Stimulated activated CD4-positive, alpha-beta T cell treated with anti-CD3 and anti-CD28 coated beads, TNF-alpha, amount 100 ng/mL, for 4 hours (primary cell): ENCODE measurements around the gene FAM131A.

Experiments
- DNase-seq, 3 experiments: peaks; one replicate each; pipeline ENCODE4 v3.0.0-alpha.2; 2020; ENCODE audit warnings: low read depth in 3 of 3

FAM131A gene

DNA sequence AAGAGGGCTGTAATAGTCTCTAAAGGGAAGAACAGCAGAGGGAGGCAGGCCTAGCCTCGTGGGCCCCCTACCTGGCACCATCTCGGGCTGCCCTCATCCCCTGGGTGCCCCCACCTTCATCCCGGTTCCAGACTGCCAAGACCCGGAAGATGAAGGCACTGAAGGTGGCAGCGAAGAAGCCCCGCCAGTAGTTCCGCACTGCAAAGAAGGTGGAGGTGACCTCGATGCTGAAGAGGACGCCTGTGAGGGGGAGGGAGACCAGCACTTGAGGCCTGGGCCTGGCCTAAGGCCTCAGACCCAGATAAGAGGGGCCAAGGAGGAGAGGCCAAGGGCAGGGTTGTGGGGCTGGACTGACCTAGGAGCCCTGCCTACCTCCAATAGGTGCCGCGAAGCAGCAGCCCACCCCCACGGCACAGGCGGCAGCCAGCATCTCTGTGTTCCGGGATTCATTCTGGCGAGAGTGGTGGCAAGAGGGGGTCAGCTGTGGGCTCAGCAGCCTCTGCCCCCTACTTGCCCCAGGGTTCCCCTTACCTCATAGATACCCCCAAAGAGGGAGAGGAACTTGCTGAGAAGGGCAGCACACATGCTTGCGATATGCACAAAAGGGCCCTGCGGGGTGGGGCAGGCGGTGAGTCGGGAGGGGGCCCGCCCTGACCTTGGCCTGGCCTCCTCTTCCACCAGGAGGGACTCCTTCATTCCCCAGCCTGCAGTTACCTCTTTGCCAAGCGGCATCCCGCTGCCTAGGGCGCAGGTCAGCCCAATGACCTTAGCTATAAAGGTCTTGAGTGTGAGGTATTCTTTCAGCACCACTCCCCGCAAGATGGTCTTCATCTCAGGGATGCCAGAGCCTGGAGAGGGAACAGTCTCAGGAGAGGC, 20.1 kb downstream of the FAM131A start:
- DNase-seq, result no peak

DNA sequence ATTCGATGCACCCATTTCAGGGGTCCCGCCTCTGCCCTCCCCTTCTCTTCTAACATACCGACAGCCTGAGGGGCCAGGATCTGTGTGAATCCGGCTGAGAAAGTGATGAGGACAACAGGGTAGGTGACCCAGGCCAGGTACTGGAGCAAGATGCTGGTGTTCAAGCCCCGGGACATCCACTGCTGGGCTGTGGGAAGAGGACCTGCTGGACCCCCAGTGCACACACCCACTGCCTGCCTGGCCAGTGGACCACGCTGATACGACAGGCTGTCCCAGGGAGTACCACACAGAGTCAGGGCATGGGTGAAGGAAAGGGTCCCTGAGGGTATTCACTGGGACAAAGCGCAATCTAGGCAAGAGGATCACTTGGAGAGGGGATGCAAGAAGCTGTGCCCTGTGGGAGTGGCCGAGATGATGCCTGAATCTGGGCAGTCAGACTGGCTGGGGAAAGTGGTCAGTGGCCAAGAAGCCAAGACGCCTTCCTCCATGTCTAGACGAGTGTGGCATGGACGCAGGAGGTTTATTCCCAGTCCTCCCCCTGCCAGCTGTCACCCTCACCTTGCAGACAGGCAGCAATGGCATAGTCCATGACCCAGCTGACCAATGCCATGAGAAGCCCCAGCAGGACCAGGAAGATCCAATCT, 20.8 kb downstream of the FAM131A start:
- no peak for DNase-seq

DNA sequence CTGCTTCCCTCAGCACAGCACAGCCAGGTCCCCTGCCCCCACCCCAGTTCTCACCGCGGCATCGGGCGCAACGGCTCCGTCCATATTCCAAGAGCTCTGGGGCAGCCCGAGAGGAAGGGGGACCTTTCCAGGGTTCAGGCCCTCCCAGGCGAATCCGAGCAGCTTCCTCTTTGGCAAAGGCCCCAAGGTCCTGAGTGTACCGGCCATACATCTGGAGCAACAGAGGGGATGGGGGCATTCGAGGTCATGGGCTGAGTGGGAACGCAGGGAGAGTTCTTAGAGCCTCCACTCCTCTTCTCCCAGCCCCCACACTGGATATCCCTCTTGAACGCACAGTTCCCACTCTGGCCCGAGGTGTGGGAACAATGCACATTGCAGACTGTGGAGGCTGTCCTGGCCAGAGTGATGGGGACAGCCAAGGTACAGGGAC, 21.5 kb downstream of the FAM131A start:
- no peak for DNase-seq

DNA sequence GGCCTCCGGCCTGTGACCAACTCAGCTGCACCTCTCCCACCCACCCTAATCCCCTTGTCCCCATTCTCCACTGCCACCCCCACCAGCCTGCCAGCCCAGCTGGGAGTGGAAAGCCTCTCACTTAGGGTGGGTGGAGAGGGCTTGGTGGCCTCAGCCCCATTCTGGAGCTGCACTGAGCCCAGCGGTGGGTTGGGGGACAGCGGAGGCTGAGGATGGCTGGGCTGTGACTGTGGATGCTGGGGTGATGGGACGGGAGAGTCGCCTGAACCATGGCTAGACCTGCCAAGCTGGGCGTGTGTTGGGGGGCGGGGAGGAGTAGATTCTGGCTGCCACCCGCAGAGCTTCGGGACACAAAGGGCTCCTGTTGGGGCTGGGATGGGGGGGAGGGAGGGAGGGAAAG, 22.2 kb downstream of the FAM131A start:
- DNase-seq, result no peak

DNA sequence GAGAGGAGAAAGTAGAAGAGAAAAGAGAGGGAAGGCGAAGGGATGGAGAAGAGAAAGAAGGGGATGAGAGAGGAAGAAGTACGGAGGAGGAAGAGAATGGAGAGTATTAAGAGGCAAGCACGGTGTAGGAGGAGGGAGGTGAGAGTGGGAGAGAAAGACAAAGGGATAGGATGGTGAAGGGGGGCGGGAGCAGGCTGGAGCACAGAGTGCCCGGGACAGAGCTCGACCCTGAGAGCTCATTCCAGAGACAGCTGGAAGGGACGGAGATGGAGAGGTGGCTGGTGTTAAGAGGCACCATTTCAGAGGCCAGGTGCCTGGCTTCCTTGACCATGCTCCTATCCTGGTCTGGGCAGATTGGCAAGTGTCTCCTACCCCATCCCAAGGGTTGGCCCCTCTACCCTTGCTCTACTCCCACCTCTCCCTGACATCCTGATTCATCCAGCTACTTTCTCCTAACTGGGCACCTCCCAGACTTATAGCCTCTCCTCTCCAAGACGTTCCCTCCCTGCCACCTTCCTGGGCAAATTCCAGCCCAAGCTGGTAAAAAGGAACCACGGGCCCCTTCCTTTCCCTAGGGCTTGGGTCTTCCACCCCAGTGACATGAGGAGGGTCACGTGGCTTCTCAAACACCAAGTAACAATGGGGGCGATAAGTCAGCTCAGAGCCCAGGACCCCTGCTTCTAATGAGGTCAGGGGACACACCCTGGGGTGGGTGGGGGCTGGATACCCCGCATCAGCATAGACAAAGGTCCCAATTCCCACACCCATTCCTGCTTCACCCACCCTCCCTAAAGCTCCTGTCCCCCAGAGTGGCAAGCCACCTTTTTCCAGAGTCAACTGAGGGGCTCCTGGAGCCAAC, 22.9 kb downstream of the FAM131A start:
- DNase-seq, result no peak

DNA sequence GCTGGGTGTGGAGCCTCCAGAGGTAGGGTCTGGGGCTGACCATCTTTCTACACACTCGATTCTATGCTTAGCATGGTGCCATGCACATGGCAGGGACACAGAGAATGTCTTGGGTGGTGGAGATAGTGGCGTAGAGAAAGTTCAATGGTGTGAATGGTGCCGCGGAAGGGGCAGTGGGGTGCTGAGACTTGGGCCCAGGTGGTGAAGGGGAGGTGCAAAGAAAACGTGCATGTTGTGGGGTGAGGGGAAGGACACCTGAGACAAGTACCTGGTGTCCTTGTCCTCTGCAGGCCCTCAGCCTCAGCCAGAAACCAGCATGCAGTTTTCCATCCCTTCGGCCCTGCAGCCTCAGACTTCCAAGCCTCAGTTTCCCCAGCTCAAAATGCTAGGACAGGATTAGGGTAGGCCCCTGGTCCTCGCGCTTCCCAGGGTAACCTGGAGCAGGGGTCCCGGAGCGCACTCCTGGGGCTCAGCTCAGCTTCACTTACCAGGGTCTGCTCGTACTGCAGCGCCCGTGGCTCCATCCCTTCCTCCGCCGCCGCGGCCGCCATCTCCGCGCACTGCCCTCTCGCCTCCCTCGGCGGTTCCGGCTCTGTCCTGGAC, 23.6 kb downstream of the FAM131A start:
- DNase-seq, result no peak

DNA sequence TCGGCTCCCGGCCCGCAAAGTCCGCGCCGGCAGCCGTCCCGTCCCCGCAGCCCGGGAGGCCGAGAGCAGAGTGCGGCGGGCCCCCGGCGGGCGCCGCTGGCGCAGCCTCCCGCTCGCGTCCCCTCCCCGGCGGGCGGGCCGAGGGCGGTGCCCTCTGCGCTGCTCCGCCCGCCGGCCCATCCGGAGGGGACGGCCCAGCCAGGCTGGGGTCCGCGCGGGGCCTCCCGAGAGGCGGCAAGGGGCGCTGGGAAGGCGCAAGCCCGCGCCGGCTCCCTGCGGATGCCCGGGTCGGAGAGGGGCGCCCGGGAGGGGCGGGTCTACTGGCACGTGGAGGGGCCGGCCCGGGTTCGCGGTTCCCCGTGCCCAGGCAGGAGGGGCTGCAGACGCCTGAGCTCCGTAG, 24.1 kb downstream of the FAM131A start, which contains the start of the genes CLCN2 and POLR2H:
TSS of gene CLCN2 (minus strand) at position 74 of the 400 bp plus-strand sequence. CDS start 126 bp downstream, outside the sequence.
TSS of gene POLR2H (plus strand) at position 179 of the 400 bp plus-strand sequence. CDS start 1,783 bp downstream, outside the sequence.
- DNase-seq, result peak in 2 of 3 experiments; percentile 10 to 48

DNA sequence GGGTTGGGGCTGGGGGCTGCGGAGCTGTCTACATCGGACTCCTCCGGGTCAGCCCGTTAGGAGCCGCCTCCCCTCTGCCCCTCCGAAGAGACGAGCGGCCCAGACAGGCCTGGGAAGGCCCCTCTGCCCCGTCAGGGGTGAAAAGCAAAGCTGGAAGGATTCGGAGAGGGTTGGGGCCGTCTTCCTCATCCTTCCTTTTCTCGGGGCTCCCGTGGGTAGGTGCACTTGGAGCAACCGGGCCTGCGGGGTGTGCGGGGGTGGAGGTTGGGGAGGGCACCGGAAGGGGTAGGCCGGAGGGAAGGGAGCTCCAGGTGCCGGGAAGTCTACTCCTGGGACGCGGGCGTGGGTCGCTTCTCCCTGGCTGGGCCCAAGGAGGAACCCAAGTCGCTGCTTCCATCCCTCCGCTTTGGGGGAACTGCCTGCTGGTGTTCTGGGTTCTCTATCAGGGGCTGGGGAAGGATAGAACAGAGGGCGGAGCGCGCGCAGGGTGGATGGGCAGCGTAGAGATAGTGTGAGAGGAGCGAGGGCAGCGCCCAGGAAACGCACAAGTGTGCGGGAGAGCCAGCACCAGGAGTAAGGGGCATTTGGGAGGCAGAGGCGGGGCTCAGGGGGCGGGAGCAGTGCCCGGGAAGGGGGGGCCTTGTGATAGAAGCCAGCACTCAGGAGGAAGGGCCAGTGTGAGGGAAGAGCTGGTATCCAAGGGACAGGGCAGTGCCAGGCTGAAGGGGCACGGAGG, 24.7 kb downstream of the FAM131A start:
- DNase-seq, result peak; percentile 10 to 36 (median 22)

DNA sequence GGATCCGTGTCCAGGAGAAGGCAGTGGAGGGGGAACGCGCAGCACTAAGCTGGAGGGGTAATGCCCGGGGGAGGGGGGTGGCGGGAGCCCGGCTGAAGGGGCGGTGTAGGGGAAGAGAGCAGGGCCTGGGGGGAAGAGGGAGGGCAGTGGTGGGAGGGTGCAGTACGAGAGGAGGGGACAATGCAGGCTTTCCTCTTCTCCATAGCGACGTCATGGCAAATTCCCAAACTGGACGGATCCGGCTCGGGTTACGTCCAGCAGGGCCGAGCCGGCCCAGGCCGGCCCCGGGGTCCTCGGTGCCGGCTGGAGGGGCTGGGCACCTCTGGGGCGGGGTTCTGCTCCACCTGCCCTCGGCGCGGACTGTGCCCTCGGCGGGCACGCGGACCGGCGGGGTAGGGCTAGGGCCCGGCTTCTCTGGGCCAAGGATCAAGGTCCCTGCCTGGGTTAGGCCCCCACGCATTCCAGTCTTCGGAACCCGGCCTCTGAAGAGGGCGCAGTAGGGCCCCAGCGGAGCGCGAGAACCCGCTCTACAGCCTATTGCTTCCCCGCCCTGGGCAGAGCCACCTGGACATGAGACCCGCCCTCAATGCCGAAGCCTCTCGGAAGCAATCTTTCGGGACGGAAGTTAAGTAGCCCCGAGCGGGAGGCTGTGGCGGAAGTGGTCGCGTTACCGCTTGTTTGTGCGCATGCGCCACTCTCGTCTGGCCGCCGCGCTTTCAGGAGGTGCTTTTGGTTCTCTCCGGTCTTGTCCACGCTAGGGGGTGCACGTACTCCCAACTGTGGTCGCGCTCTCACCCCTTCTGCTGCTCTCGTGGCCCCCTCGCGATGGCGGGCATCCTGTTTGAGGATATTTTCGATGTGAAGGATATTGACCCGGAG, 25.5 kb downstream of the FAM131A start:
- peak; percentile 81 to 90 (median 86) for DNase-seq

DNA sequence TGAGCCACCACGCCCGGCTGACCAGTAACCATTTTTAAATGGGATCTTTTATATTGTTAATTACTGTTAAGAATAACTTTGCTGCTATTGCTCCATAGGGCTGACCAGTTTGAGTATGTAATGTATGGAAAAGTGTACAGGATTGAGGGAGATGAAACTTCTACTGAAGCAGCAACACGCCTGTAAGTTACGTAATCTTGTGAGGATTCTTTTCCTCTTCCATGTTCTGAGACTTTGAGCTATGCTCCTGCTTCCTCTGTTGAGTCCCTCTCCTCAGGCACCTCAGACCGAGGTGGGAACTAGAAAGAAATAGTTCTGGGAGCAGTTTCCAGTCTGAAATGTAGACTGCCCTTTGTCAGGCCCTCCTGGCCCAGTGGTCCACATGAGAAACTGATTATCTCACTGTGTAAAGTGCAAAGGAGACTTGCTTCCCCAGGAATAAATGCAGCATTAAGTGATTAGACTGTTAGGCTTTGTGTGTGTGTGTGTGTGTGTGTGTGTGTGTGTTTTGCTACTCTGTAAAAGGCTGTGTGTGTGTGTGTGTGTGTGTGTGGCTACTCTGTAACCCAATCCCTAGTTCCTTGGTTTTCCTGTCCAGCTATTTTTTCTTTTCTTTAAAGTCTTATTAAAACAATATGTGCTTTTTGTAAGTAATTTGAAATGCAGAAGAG, 29.4 kb downstream of the FAM131A start:
- no peak for DNase-seq

DNA sequence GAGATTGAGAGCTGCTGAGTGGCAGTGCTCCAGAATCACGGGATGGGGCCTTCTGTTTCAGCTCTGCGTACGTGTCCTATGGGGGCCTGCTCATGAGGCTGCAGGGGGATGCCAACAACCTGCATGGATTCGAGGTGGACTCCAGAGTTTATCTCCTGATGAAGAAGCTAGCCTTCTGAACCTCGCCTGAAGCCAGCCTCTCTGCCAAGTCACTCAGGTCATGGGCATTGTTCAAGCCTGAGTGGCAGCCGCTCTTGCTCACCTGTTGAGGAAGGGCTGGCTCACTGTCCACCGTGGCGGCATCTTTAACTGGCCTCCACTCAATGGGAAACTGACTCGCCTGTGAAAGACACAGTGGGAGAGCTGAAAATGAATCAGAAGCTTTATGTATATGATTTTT, 30.7 kb downstream of the FAM131A start:
- DNase-seq, result no peak

DNA sequence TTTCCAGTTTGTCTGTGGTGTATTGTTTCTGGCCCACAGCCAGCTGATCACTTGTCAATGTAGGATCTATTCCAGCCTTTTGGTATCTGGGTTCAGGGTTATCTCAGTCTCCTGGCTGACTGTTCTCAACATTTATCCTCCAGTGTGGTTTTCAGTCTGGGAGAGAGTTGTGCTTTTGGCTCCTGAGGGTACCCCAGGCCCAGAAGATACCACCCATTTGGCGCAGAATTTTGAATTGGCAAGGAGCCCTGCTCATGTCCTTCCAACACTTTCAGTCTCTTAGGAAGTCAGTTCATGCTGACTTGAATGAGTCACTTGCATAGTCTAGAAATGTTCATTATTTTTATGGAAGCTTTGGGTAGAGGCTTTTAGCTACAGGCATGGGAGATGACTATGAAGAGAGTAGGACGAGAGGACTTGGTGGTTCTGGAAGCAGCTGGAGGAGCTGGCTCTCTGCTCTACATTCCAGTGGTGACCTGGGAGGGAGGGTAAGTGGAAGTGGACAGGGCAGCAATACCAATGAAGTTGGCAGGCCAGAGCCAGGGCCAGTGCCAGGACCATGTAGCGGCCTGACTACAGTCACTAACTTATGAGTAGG, 31.3 kb downstream of the FAM131A start:
- no peak for DNase-seq

DNA sequence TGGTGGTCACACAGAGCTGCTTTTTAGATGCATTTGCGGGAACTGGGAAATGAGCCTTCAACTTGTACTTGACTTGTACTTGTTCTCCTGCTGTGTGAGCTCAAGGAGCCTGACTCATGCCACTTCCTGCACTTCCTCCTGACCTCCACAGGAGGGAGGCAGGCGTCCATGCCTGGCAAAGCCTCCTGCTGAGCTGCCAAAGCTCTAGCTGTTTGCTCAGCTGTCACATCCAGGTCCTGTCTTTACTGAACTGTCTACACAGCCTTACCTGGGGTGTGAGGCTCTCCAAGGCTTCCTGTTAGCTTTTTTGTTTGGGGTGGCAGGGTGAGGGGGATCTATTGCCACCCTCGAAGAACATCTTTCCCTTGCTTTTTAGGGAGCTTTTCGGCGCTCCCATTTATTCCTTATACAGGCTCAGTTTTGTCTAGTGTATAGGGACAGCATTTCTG, 34.2 kb downstream of the FAM131A start:
- peak in 2 of 3 experiments; percentile 39 to 42 for DNase-seq

DNA sequence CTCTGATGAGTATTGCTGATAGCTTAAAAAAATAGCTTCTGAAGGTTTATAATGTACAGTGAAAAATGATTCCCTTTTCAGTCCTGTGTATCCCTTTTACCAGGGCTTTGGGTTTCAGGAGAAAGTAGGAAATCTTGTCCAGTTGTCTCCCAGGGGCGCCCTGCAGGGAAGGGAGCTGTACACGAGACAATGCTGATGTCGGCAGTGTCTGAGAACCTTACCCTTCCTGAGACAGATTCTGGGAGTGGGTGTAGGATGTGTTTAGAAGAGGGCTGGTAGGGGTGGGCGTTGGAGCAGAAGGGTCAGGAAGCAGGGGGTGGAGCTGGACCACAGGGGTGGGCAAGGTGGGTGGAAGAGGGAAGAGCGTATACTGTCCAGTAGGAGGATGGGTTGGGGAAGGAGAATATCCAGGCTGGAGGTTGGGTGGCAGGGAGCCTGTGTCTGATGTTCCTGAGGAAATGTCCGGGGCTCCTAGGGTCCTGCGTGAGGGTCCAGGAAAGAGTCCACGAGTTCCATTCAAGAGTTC, 35.0 kb downstream of the FAM131A start:
- DNase-seq, result no peak

DNA sequence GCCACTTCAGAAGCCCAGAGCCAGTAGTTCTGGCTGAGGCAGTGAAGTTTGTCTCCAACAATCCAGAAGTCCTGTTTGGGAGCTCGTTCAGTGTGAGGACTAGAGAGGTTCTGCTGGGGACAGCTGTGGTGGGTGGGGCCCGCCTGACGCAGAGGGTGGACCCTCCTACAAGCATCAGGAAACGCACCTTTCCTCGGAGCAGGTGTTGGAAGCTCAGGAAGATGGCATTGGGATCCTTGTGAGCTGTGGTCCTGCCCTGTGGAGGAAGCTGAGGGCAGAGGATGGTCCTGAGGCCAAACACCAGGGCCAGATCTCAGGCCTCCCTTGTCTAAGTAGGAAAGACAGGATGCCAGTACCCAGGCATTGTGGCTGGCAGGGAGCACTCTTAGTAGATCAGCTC, 35.5 kb downstream of the FAM131A start:
- DNase-seq, result no peak

DNA sequence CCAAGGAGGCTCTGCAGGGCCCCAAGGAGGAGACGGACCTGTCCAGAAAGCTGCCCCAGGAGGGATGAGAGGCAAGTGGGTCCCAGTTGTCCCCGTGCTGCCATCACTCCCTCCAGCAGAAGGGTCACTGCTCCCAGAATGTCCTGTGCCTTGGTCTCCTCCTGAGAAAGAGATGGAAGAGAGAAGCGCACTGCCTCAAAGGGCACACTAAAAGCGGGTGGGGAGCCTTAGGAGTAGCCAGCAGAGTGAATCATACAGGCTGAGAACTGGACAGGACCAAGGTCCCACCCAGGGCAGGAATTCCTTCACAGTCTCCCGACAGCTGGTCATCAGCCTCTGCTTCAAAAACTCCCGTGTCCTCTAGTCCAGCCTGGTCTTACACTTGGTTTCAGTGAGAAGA, 36.0 kb downstream of the FAM131A start:
- DNase-seq, result no peak

DNA sequence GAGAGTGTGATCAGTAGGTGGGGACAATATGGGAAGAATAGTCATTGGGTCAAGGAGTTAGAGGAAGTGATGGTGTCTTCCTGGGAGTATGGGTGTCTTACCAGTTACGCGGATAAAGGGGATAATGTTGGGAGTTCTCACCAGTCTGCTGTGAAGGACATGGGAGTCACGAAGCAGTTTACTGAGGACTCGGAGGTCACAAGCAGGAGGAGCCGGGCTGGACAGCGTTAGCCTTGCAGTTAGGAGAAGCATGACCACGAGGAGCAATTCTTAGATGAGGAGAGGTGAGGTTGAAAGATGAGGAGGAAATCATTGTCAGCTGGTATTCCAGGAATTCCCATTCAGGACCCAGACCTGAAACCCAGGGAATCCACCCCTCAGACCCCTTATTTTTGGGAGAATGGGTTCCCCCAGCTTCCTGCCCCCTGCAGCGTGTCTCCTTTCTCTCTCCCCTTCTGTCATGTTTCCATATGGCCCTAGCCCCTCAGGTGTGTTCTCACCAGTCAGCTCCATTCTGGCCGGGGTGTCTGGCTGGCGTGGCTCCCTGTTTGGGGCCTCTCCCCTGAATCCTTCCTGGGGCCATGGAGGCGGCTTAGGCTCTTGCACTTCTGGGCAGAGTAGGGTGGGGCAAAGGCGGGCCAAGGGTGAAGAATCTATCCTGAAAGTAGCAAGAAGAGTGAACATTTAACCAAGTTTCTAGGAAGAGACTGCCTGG, 38.5 kb downstream of the FAM131A start:
- DNase-seq, result no peak

DNA sequence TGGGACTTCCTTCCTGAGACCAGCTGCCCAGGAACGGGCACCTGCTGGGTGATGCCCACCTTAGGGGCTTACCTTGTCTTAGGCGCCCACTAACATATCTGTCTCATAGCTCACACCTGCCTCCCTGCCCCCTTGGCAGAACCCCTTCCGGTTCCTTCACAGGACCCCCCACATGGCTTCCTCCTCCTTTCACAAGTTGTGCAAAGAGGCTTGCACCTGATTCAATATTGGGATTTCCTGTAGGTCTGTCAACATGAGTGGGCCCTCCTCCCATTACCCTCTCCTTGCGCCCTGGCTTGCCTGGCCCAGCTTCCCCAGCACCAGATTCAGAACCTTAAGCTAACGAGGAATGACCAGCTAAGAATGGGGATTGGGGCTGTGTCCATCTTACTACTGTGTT, 40.0 kb downstream of the FAM131A start:
- DNase-seq, result no peak
